OCI-LY7 (cell line): Measurements from ENCODE around the gene EIF3K. TPM values are rescaled to one million over a fixed set of nuclear protein-coding genes. Genes with fewer than 3 reads are reported as not detected.

Source experiments
- BruUV-seq: library from RNA; stranded (reverse); fragments of 400-500 nt; replicated peaks from 2 replicates; lab custom pipeline; 2021; lab: Mats Ljungman, UMichigan
- CTCF ChIA-PET: fragments of 300-600 bp; sonication (Branson Sonifier 250); formaldehyde crosslinking; loops from one replicate; lab custom pipeline; 2022; ENCODE audit warnings: antibody characterized with exemption; ENCODE audit not compliant: unreplicated experiment; lab: Charles Lee
- POLR2A ChIA-PET: fragments of 300-600 bp; sonication (Branson Sonifier 250); formaldehyde crosslinking; loops from one replicate; lab custom pipeline; 2022; ENCODE audit warnings: antibody characterized with exemption; lab: Charles Lee
- DNase-seq: peaks from one replicate; pipeline ENCODE4 v3.0.0-alpha.2; 2015; ENCODE audit warnings: low spot score
- H2AFZ ChIP-seq: fragments of 200-600 bp; sonication (generic), shearing (Covaris generic); 2 replicates; pipeline ENCODE4 v1.6.1; 2014; ENCODE audit warnings: mild to moderate bottlenecking, antibody characterized with exemption, low read length, moderate library complexity
- H3K27ac ChIP-seq: fragments of 200-600 bp; sonication (generic); 2 replicates; pipeline ENCODE4 v1.5.1; 2014; ENCODE audit warnings: mixed run types, low read depth, mild to moderate bottlenecking, moderate library complexity, low read length, inconsistent platforms; ENCODE audit not compliant: poor library complexity, severe bottlenecking
- H3K36me3 ChIP-seq: fragments of 200-600 bp; sonication (generic); 2 replicates; pipeline ENCODE4 v1.6.1; 2014; ENCODE audit warnings: mild to moderate bottlenecking, antibody characterized with exemption, low read length, moderate library complexity, mixed read lengths; ENCODE audit not compliant: insufficient read depth
- H3K4me1 ChIP-seq: fragments of 200-600 bp; sonication (generic); 2 replicates; pipeline ENCODE4 v1.5.1; 2014; ENCODE audit warnings: mild to moderate bottlenecking, low read length; ENCODE audit not compliant: insufficient read depth, poor library complexity, severe bottlenecking
- H3K4me2 ChIP-seq: fragments of 200-600 bp; sonication (generic); 2 replicates; pipeline ENCODE4 v1.6.1; 2014; ENCODE audit warnings: mild to moderate bottlenecking, low read length
- H3K4me3 ChIP-seq: fragments of 200-600 bp; sonication (generic); 2 replicates; pipeline ENCODE4 v1.5.1; 2014; ENCODE audit warnings: mild to moderate bottlenecking, low read depth, low read length; ENCODE audit not compliant: poor library complexity, severe bottlenecking
- H3K79me2 ChIP-seq: fragments of 200-600 bp; sonication (generic); 2 replicates; pipeline ENCODE4 v1.6.1; 2016; ENCODE audit warnings: low read depth, mild to moderate bottlenecking, low read length, moderate library complexity, mixed read lengths; ENCODE audit not compliant: insufficient read depth
- H3K9me2 ChIP-seq: fragments of 200-600 bp; sonication (generic); 2 replicates; pipeline ENCODE4 v1.6.1; 2016; ENCODE audit warnings: mild to moderate bottlenecking, low read length, mixed read lengths; ENCODE audit not compliant: insufficient read depth
- H3K9me3 ChIP-seq: fragments of 200-600 bp; sonication (generic); 2 replicates; pipeline ENCODE4 v1.6.1; 2014; ENCODE audit warnings: mild to moderate bottlenecking, mixed run types, low read length, mixed read lengths
- H4K20me1 ChIP-seq: fragments of 200-600 bp; sonication (generic); 2 replicates; pipeline ENCODE4 v1.6.1; 2014; ENCODE audit warnings: mild to moderate bottlenecking, antibody characterized with exemption, low read length, moderate library complexity, mixed read lengths; ENCODE audit not compliant: insufficient read depth
- EZH2phosphoT487 ChIP-seq: fragments of 200-600 bp; sonication (generic); IDR thresholded peaks from 2 replicates; pipeline ENCODE4 v1.6.1; 2018; ENCODE audit warnings: low read depth, borderline replicate concordance, mild to moderate bottlenecking, mixed run types, antibody characterized with exemption, low read length, moderate library complexity, mixed read lengths
- intact Hi-C: fragments of 100-400 bp; cut with micrococcal nuclease; formaldehyde crosslinking; loops from one replicate; pipeline ENCODE4 v1.10.0; 2022; ENCODE audit not compliant: unreplicated experiment
- total RNA-seq, 2 experiments: library from RNA; depleted of rRNA in 1 of 2; stranded (reverse); fragments of >200 nt in 1 of 2; shearing (Covaris generic) in 1 of 2; gene quantifications; 2 replicates each; pipeline ENCODE4 v1.2.3, GENCODE V29; 2014 to 2022
- TF ChIP-seq, protein P1 (sequence below): fragments of 200-600 bp; sonication (generic); conservative IDR thresholded peaks from 2 replicates; pipeline ENCODE4 v1.5.1; 2014; ENCODE audit warnings: mild to moderate bottlenecking, antibody characterized with exemption, low read length, moderate library complexity, mixed read lengths

EIF3K gene
- total RNA-seq, 2 experiments from 2014 or later = 321 to 364 TPM

DNA sequence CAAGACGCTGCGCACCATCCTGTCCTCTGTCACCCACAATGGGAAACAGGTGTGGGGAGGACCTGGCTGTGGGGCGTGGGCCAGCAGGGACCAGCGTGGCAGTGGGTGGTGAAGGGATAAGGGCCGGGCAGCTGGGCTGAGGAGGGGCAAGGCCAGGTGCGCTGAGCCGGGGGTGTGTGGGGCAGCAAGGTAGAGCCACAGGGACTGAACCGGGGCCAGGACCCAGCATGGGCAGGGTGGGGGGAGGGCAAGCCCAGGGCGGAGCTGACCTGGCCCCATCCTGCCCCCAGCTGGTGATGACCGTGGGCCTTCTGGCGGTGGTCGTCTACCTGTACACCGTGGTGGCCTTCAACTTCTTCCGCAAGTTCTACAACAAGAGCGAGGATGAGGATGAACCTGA is 38.9 kb upstream of the EIF3K start:
- no peak overlapping the region for H3K4me3 ChIP-seq
- no peak for TF ChIP-seq EZH2phosphoT487
- TF ChIP-seq, protein P1, sequence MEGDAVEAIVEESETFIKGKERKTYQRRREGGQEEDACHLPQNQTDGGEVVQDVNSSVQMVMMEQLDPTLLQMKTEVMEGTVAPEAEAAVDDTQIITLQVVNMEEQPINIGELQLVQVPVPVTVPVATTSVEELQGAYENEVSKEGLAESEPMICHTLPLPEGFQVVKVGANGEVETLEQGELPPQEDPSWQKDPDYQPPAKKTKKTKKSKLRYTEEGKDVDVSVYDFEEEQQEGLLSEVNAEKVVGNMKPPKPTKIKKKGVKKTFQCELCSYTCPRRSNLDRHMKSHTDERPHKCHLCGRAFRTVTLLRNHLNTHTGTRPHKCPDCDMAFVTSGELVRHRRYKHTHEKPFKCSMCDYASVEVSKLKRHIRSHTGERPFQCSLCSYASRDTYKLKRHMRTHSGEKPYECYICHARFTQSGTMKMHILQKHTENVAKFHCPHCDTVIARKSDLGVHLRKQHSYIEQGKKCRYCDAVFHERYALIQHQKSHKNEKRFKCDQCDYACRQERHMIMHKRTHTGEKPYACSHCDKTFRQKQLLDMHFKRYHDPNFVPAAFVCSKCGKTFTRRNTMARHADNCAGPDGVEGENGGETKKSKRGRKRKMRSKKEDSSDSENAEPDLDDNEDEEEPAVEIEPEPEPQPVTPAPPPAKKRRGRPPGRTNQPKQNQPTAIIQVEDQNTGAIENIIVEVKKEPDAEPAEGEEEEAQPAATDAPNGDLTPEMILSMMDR = no peak
- no peak for DNase-seq
- H3K9me3 ChIP-seq = no peaks in the 10 kb centered on the region
- H2AFZ ChIP-seq = no peak overlapping the region
- H4K20me1 ChIP-seq = no peaks in the 10 kb centered on the region
- intact Hi-C loops = no loop called here
- no peak overlapping the region for H3K27ac ChIP-seq
- no TSS peak for BruUV-seq
- POLR2A ChIA-PET = interaction anchor here (0.6 kb wide), 1 partner anchor 154 kb away, joined by 3 read pairs; the partner anchor contains the start of gene RASGRP4
- CTCF ChIA-PET = no interaction called here
- peaks cover 25% of the 10 kb centered on the region for H3K4me1 ChIP-seq
- H3K36me3 ChIP-seq = no peaks in the 10 kb centered on the region
- no peaks in the 10 kb centered on the region for H3K9me2 ChIP-seq
- H3K4me2 ChIP-seq = no peak overlapping the region
- no peaks in the 10 kb centered on the region for H3K79me2 ChIP-seq

DNA sequence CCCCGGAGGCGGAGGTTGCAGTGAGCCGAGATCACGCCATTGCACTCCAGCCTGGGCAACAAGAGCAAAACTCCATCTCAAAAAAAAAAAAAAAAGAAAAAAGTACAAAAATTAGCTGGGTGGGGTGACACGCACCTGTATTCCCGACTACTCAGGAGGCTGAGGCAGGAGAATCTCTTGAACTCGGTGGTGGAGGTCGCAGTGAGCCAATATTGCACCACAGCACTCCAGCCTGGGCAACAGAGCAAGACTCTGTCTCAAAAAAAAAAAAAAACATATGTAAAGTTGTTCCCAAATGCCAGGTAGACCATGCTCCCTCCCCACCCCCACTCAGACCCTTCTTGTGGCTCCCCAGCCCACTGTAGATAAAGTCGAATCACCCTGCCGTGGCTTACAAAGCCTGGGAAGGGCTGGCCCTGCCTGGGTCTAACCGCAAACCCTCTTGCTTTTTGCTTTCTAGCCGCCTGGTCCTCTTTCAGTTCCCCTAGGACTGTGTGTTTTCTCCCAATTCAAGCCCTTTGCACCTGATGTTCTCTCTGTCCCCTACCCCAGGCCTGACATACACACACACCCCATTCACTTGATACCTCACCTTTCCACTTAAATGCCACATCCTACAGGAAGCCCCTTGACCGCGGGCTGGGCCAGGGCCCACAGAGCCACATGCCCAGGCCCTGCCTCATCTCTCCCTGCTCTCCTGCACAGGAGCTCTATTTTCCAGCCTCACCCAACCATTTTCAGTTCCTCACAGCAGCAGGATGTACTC is 35.6 kb upstream of the EIF3K start:
- H3K4me1 ChIP-seq = peaks cover 23% of the 10 kb centered on the region
- H3K79me2 ChIP-seq = no peaks in the 10 kb centered on the region
- peak; percentile 74 for DNase-seq
- H3K36me3 ChIP-seq = peaks cover 22% of the 10 kb centered on the region
- H3K9me2 ChIP-seq = no peaks in the 10 kb centered on the region
- H3K4me3 ChIP-seq = no peak overlapping the region
- no TSS peak for BruUV-seq
- H3K4me2 ChIP-seq = peak overlapping the region; percentile 38
- ChIA-PET CTCF (no interaction called here), POLR2A (interaction anchor here (0.6 to 0.7 kb wide), 2 partner anchors 37 to 145 kb away, joined by 3 read pairs; no protein-coding TSS in a partner anchor)
- peak overlapping the region; percentile 15; the same call in 1 of the 2 replicates for H2AFZ ChIP-seq
- peak overlapping the region; percentile 56 for H3K27ac ChIP-seq
- intact Hi-C loops = loop anchor here (1.0 kb wide), 1 partner anchor 39 kb away; no protein-coding TSS in a partner anchor
- H4K20me1 ChIP-seq = no peaks in the 10 kb centered on the region
- no peaks in the 10 kb centered on the region for H3K9me3 ChIP-seq
- TF ChIP-seq, protein P1 = no peak
- TF ChIP-seq EZH2phosphoT487 = no peak

DNA sequence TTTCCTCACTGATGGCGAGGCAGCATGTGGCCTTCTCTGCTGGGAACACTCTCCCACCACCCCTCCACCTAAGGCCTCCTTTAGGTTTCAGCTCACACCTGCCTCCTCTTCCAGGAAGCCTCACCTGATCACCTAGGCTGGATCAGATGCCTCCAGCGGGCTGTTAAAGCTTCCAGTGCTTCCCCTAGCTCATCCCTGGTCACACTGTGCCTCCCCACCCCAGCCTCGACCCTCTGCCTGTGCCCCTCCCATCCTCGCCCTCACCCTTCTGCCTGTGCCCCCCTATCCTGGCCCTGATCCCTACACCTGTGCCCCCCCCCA is 35.0 kb upstream of the EIF3K start:
- CTCF ChIA-PET = no interaction called here
- no peak for TF ChIP-seq EZH2phosphoT487
- TF ChIP-seq, protein P1 = no peak

More for the DNA sequence above, 35.0 kb upstream of the EIF3K start:
- Histone ChIP-seq H3K9me2 (no peaks in the 10 kb centered on the region), H3K4me1 (peaks cover 23% of the 10 kb centered on the region), H3K4me2 (peak overlapping the region; percentile 38), H3K36me3 (peaks cover 26% of the 10 kb centered on the region), H3K4me3 (no peak overlapping the region), H4K20me1 (no peaks in the 10 kb centered on the region), H3K27ac (peak overlapping the region; percentile 56), H2AFZ (peak overlapping the region; percentile 15; the same call in 1 of the 2 replicates), H3K9me3 (no peaks in the 10 kb centered on the region), H3K79me2 (no peaks in the 10 kb centered on the region)
- intact Hi-C loops = loop anchor here (1.0 kb wide), 1 partner anchor 40 kb away; no protein-coding TSS in a partner anchor
- DNase-seq = no peak
- POLR2A ChIA-PET = no interaction called here
- no TSS peak for BruUV-seq
